DOHH2 (cell line): ENCODE measurements around the gene TMEM61.

Experiments used
- H3F3A ChIP-seq: fragments of 200-600 bp; sonication (generic), shearing (Covaris generic); 2 replicates; pipeline ENCODE4 v1.6.0; 2016; ENCODE audit warnings: antibody characterized with exemption, mild to moderate bottlenecking; ENCODE audit not compliant: control insufficient read depth, insufficient read depth
- H3K27ac ChIP-seq: fragments of 200-600 bp; sonication (generic); 2 replicates; pipeline ENCODE4 v1.5.1; 2014; ENCODE audit warnings: low read depth, mild to moderate bottlenecking, low read length, moderate library complexity
- H3K27me3 ChIP-seq: fragments of 200-600 bp; sonication (generic); 2 replicates; pipeline ENCODE4 v1.6.1; 2014; ENCODE audit warnings: mild to moderate bottlenecking, low read length, mixed read lengths; ENCODE audit not compliant: control insufficient read depth
- H3K36me3 ChIP-seq: fragments of 200-600 bp; sonication (generic); 2 replicates; pipeline ENCODE4 v1.6.1; 2014; ENCODE audit warnings: mild to moderate bottlenecking, low read length, moderate library complexity, mixed read lengths; ENCODE audit not compliant: control insufficient read depth
- H3K4me1 ChIP-seq: fragments of 200-600 bp; sonication (generic); 2 replicates; pipeline ENCODE4 v1.6.1; 2014; ENCODE audit warnings: mild to moderate bottlenecking, low read length, mixed read lengths; ENCODE audit not compliant: control insufficient read depth
- H3K4me2 ChIP-seq: fragments of 200-600 bp; sonication (generic); 2 replicates; pipeline ENCODE4 v1.6.0; 2014; ENCODE audit warnings: mild to moderate bottlenecking, low read length, moderate library complexity
- H3K4me3 ChIP-seq: fragments of 200-600 bp; sonication (generic); 2 replicates; pipeline ENCODE4 v1.5.1; 2014; ENCODE audit warnings: mild to moderate bottlenecking, low read length, mixed read lengths
- H3K79me2 ChIP-seq: fragments of 200-600 bp; sonication (generic); 2 replicates; pipeline ENCODE4 v1.6.1; 2014; ENCODE audit warnings: mild to moderate bottlenecking, low read length, mixed read lengths; ENCODE audit not compliant: control insufficient read depth
- H3K9me2 ChIP-seq: fragments of 200-600 bp; sonication (generic); replicated peaks from 2 replicates; pipeline ENCODE4 v1.6.1; 2014; ENCODE audit warnings: mild to moderate bottlenecking, low read length, mixed read lengths; ENCODE audit not compliant: control insufficient read depth
- H3K9me3 ChIP-seq: fragments of 200-600 bp; sonication (generic); 2 replicates; pipeline ENCODE4 v1.6.1; 2014; ENCODE audit warnings: antibody characterized with exemption, low read length, mixed read lengths; ENCODE audit not compliant: control insufficient read depth, insufficient read depth
- H4K20me1 ChIP-seq: fragments of 200-600 bp; sonication (generic); 2 replicates; pipeline ENCODE4 v1.6.0; 2014; ENCODE audit warnings: low read depth, mild to moderate bottlenecking, antibody characterized with exemption, low read length, moderate library complexity; ENCODE audit not compliant: control insufficient read depth, insufficient read depth
- CTCF ChIP-seq: fragments of 200-600 bp; sonication (generic); IDR thresholded peaks from one replicate; pipeline ENCODE4 v1.5.1; 2014; ENCODE audit warnings: antibody characterized with exemption, mild to moderate bottlenecking, low read depth, low read length; ENCODE audit not compliant: poor library complexity, severe bottlenecking
- EZH2phosphoT487 ChIP-seq: fragments of 200-600 bp; sonication (generic); IDR thresholded peaks from 2 replicates; pipeline ENCODE4 v1.6.1; 2017; ENCODE audit warnings: borderline replicate concordance, mild to moderate bottlenecking, antibody characterized with exemption, low read length, moderate library complexity, mixed read lengths

The TMEM61 gene

DNA sequence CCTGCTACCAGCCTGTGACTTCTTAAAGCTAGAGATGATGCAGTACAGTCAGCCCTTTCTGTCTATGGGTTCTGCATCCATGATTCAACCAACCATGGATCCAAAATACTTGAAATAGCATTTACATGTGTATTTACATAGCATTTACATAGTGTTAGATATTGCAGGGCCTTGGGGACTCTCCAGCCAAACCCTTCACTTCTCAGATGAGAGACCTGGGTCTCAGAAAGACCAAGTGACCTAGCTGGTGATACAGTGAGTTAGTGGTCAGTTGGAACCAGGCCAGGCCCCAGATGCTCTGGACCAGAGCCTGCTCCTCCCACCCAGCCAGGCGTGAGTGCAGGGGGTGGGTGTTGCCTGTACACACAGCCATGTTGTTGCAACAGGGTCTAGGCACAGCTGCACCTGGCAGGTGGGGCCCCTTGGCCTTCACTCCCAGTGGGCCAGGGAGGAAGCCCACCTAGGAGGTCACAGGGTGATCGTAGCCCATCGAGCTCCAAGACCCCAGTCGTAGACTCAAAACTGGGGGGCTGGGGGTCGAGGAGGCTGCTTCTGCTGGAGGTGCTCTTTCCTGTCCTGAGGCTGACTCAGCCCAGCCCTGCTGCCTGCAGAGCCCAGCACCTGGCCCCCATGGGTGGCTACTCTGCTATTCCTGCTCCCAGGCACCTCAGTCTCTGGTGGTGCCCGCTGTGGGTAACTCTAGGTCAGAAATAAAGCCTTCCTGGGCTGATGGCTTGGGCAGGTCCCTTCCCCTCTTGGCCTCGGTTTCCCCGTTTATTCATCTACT, 7.7 kb downstream of the TMEM61 start:
- H3K4me1 ChIP-seq = no peaks in the 10 kb centered on the region
- no peaks in the 10 kb centered on the region for H3K36me3 ChIP-seq
- no peaks in the 10 kb centered on the region for H3K27me3 ChIP-seq
- no peaks in the 10 kb centered on the region for H3K79me2 ChIP-seq
- H3K4me3 ChIP-seq = no peak overlapping the region
- no peaks in the 10 kb centered on the region for H4K20me1 ChIP-seq
- no peaks in the 10 kb centered on the region for H3F3A ChIP-seq
- no peaks in the 10 kb centered on the region for H3K9me2 ChIP-seq
- no peaks in the 10 kb centered on the region for H3K9me3 ChIP-seq
- TF ChIP-seq CTCF = no peak
- TF ChIP-seq EZH2phosphoT487 = no peak
- H3K4me2 ChIP-seq = no peak overlapping the region
- no peak overlapping the region for H3K27ac ChIP-seq

DNA sequence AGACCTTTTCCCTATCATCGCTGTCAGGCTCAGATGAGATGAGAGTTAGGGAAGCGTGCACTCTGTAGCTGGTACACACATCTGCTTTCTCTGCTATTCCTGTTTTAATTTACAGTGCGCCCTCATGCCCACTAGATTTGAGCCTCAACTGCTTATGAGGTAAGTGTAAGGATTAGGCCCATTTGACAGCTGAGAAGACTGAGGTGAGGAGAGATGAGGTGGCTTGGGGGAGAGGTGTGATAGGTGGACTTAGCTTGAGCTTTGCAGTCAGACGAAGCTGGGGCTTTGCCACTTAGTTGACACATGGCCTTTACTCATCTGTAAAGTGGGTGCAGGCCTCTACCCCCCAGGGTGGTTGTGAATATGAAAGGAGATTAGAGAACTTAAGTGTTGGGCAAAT, 8.5 kb downstream of the TMEM61 start:
- Histone ChIP-seq H3K9me2 (no peaks in the 10 kb centered on the region), H3F3A (no peaks in the 10 kb centered on the region), H3K36me3 (no peaks in the 10 kb centered on the region), H3K4me2 (no peak overlapping the region), H3K4me1 (no peaks in the 10 kb centered on the region), H4K20me1 (no peaks in the 10 kb centered on the region), H3K79me2 (no peaks in the 10 kb centered on the region), H3K27me3 (no peaks in the 10 kb centered on the region), H3K9me3 (no peaks in the 10 kb centered on the region), H3K4me3 (no peak overlapping the region), H3K27ac (no peak overlapping the region)
- TF ChIP-seq EZH2phosphoT487 = no peak
- TF ChIP-seq CTCF = no peak

DNA sequence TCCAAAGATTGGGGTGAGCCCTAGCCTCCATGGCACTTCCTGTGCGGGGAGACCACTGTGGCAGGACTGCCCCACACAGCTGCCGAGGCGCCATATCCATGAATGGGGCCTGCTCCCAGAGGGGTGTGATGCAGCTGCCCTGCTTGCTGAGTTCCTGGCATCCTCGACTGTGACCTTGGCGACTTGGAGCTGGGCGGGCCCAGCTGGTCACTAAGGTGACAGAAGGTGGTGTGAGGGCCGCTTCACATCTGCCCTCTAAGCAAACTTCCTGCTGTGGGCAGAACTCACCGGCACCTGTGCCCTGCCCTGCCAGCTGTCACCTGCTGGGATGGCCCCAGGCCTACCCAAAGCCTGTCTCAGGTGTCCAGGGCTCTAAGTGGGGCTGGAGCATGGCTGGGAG, 9.0 kb downstream of the TMEM61 start:
- Histone ChIP-seq H3K9me3 (no peaks in the 10 kb centered on the region), H3K9me2 (no peaks in the 10 kb centered on the region), H3K4me2 (no peak overlapping the region), H3K36me3 (no peaks in the 10 kb centered on the region), H3K4me3 (no peak overlapping the region), H3K27me3 (no peaks in the 10 kb centered on the region), H3K79me2 (no peaks in the 10 kb centered on the region), H4K20me1 (no peaks in the 10 kb centered on the region), H3K4me1 (no peaks in the 10 kb centered on the region), H3K27ac (no peak overlapping the region), H3F3A (no peaks in the 10 kb centered on the region)
- TF ChIP-seq CTCF (no peak), EZH2phosphoT487 (no peak)
